Endothelial cell of umbilical vein (primary cell): ENCODE data around the gene F5. TPM values are rescaled to one million over a fixed set of nuclear protein-coding genes. Genes with fewer than 3 reads are reported as not detected.

Experiments
- BruUV-seq: library from RNA; stranded (reverse); fragments of 400-500 nt; replicated peaks from 2 replicates; lab custom pipeline; 2021; lab: Mats Ljungman, UMichigan
- CTCF ChIA-PET: fragments of 300-600, 350-600 bp; sonication (Branson Sonifier 250); formaldehyde crosslinking; loops from one replicate; lab custom pipeline; 2021; ENCODE audit warnings: antibody characterized with exemption, inconsistent platforms; lab: Charles Lee
- POLR2A ChIA-PET: fragments of 300-600, 350-600 bp; sonication (Branson Sonifier 250); formaldehyde crosslinking; loops from one replicate; lab custom pipeline; 2021; ENCODE audit warnings: antibody characterized with exemption, inconsistent platforms; lab: Charles Lee
- DNase-seq: peaks from one replicate; pipeline ENCODE4 v3.0.0-alpha.2; 2011; ENCODE audit warnings: low read depth, low spot score
- FAIRE-seq: peaks from 2 replicates; lab custom pipeline; 2011; peaks lifted over from hg19 to GRCh38; lab: Jason Lieb, UNC
- H2AFZ ChIP-seq: 2 replicates; pipeline ENCODE4 v1.6.0; 2012; ENCODE audit warnings: low read depth, low read length, control low read depth, inconsistent platforms
- H3K27ac ChIP-seq: 2 replicates; pipeline ENCODE4 v1.5.1; 2011; ENCODE audit warnings: low read depth, mild to moderate bottlenecking, control low read depth, low read length, moderate library complexity; ENCODE audit not compliant: insufficient read depth
- H3K27me3 ChIP-seq, 2 experiments: 2 replicates each; pipeline versions ENCODE4 v1.6.0 to v1.6.1; 2011; ENCODE audit warnings: low read length in 2 of 2, mixed read lengths in 1 of 2; ENCODE audit not compliant: control insufficient read depth in 2 of 2, insufficient read depth in 2 of 2
- H3K36me3 ChIP-seq, 2 experiments: 2 replicates in 1 of 2; 3 replicates in 1 of 2; pipeline ENCODE4 v1.5.1; 2011; ENCODE audit warnings: low read length in 2 of 2, mild to moderate bottlenecking in 1 of 2, moderate library complexity in 1 of 2; ENCODE audit not compliant: control insufficient read depth in 2 of 2, insufficient read depth in 2 of 2; ENCODE audit errors: extremely low read depth in 1 of 2
- H3K4me1 ChIP-seq: 3 replicates; pipeline ENCODE4 v1.5.1; 2011; ENCODE audit warnings: mild to moderate bottlenecking, low read length; ENCODE audit not compliant: control insufficient read depth, insufficient read depth; ENCODE audit errors: extremely low read depth
- H3K4me2 ChIP-seq: 2 replicates; pipeline ENCODE4 v1.6.1; 2011; ENCODE audit warnings: low read length, control low read depth, mixed read lengths; ENCODE audit not compliant: insufficient read depth
- H3K4me3 ChIP-seq, 3 experiments: fragments of 200-600 bp in 1 of 3; sonication (generic), shearing (Covaris generic) in 1 of 3; replicated peaks in 1 of 3; 2 replicates each; pipeline ENCODE4 v1.5.1; 2011 to 2016; ENCODE audit warnings: control low read depth in 3 of 3, low read length in 3 of 3, mild to moderate bottlenecking in 2 of 3, inconsistent platforms in 1 of 3, low read depth in 1 of 3, moderate library complexity in 1 of 3; ENCODE audit not compliant: insufficient read depth in 1 of 3
- H3K79me2 ChIP-seq: 2 replicates; pipeline ENCODE4 v1.6.0; 2012; ENCODE audit warnings: low read length, inconsistent platforms; ENCODE audit not compliant: control insufficient read depth, insufficient read depth
- H3K9ac ChIP-seq: replicated peaks from 2 replicates; pipeline ENCODE3; 2011; ENCODE audit warnings: low read length, control low read depth; ENCODE audit not compliant: insufficient read depth; ENCODE audit errors: extremely low read depth
- H3K9me1 ChIP-seq: replicated peaks from 3 replicates; pipeline ENCODE4 v1.6.0; 2011; ENCODE audit warnings: mild to moderate bottlenecking, low read length; ENCODE audit not compliant: control insufficient read depth, insufficient read depth; ENCODE audit errors: extremely low read depth
- H3K9me3 ChIP-seq: replicated peaks from 2 replicates; pipeline ENCODE4 v1.5.1; 2012; ENCODE audit warnings: low read length, inconsistent platforms; ENCODE audit not compliant: control insufficient read depth, insufficient read depth
- H4K20me1 ChIP-seq: replicated peaks from 2 replicates; pipeline ENCODE3; 2011; ENCODE audit warnings: mild to moderate bottlenecking, low read length; ENCODE audit not compliant: control insufficient read depth, insufficient read depth; ENCODE audit errors: extremely low read depth
- EZH2 ChIP-seq: IDR thresholded peaks from 2 replicates; pipeline ENCODE4 v1.6.1; 2012; ENCODE audit warnings: borderline replicate concordance, low read depth, mild to moderate bottlenecking, moderate library complexity, low read length, inconsistent platforms; ENCODE audit not compliant: severe bottlenecking
- FOS ChIP-seq: IDR thresholded peaks from 2 replicates; pipeline ENCODE4 v1.6.1; 2011; ENCODE audit warnings: mild to moderate bottlenecking, low read length, moderate library complexity, borderline replicate concordance; ENCODE audit not compliant: insufficient read depth
- GATA2 ChIP-seq: IDR thresholded peaks from 2 replicates; pipeline ENCODE4 v1.7.0; 2011; ENCODE audit warnings: low read depth, mild to moderate bottlenecking, moderate library complexity, mixed read lengths, low read length; ENCODE audit not compliant: insufficient read length, insufficient read depth
- JUN ChIP-seq: IDR thresholded peaks from 2 replicates; pipeline ENCODE4 v1.6.1; 2011; ENCODE audit warnings: borderline replicate concordance, low read depth; ENCODE audit not compliant: insufficient read length, insufficient read depth
- MYC ChIP-seq: IDR thresholded peaks from one replicate; pipeline ENCODE4 v1.6.1; 2011; ENCODE audit warnings: mild to moderate bottlenecking, low read depth, low read length
- POLR2A ChIP-seq: IDR thresholded peaks from 2 replicates; pipeline ENCODE4 v1.6.1; 2012; ENCODE audit warnings: low read depth, mild to moderate bottlenecking, control low read depth, low read length
- POLR2AphosphoS5 ChIP-seq: IDR thresholded peaks from 2 replicates; pipeline ENCODE4 v1.6.1; 2012; ENCODE audit warnings: low read depth, mild to moderate bottlenecking, control low read depth, low read length, moderate library complexity; ENCODE audit not compliant: insufficient read depth
- dilution Hi-C: fragments of 300-500 bp; cut with MboI; formaldehyde crosslinking; loops from one replicate; pipeline ENCODE4 v1.15.0; 2019; ENCODE audit warnings: low sequenced_read_pairs; ENCODE audit not compliant: extremely low pct_ligation_motif_present
- intact Hi-C: fragments of 100-400 bp; cut with micrococcal nuclease; formaldehyde crosslinking; loops from one replicate; pipeline ENCODE4 v1.10.0; 2022
- polyA plus RNA-seq, 4 experiments: library from polyadenylated mRNA; depleted of rRNA in 3 of 4; stranded (reverse) in 3 of 4; unstranded in 1 of 4; fragments of >200 nt; gene quantifications; 2 replicates each; pipeline versions ENCODE4 v1.2.1 to v1.2.3, GENCODE V29; 2011 to 2012; ENCODE audit warnings: missing spikeins in 1 of 4
- total RNA-seq: library from RNA; stranded (reverse); gene quantifications from 2 replicates; pipeline ENCODE4 v1.2.3, GENCODE V29; 2021
- TF ChIP-seq, protein P1 (sequence below), 2 donors: IDR thresholded peaks; 1 replicate in 1 of 2; 2 replicates in 1 of 2; pipeline ENCODE4 v1.5.1; 2011; ENCODE audit warnings: low read length in 2 of 2, mild to moderate bottlenecking in 2 of 2, moderate library complexity in 2 of 2, control low read depth in 1 of 2, inconsistent platforms in 1 of 2, low read depth in 1 of 2; ENCODE audit not compliant: insufficient read depth in 1 of 2; ENCODE audit errors: extremely low read depth in 1 of 2
- TF ChIP-seq, protein P2 (sequence below): IDR thresholded peaks from 2 replicates; pipeline ENCODE4 v1.6.1; 2011; ENCODE audit not compliant: insufficient read depth, insufficient read length

F5 gene
- total and polyA plus RNA-seq, 2 donors (not counting 3 experiments of a cell fraction or from before 2014, with no cell fraction given): not detected

DNA sequence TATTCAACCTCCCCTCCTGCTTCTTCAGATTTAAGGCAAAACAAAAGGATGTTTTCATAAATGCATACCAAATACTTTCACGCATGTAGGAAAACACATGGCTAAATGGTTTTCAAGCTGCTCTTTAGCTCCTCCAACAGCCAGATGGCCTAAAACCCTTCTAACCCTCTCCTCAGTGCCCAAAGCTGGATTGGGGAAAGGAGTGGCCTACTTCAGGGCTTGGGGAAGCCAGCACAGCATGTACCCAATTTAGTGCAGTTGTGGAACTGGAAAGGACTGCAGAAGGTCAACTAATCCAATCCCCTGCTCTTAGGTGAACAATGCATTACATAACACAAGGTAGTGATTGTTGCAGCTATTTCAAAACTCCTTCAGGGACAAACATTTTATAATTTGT, 9.3 kb downstream of the F5 start:
- H2AFZ ChIP-seq: no peak overlapping the region
- no peak overlapping the region for H3K4me2 ChIP-seq
- peaks cover 0 to 3% of the 10 kb centered on the region in 2 experiments for H3K27me3 ChIP-seq
- H3K36me3 ChIP-seq: no peaks in the 10 kb centered on the region
- H3K79me2 ChIP-seq: no peaks in the 10 kb centered on the region
- H3K9ac ChIP-seq: no peak overlapping the region
- H3K27ac ChIP-seq: no peak overlapping the region
- ChIA-PET CTCF (interaction anchor here (0.8 to 1.3 kb wide), 2 partner anchors 18 to 135 kb away, joined by 3 read pairs; no protein-coding TSS in a partner anchor), POLR2A (no interaction called here)
- dilution Hi-C loops: no loop called here
- intact Hi-C loops: no loop called here
- no peaks in the 10 kb centered on the region for H3K9me1 ChIP-seq
- no peaks in the 10 kb centered on the region for H3K9me3 ChIP-seq
- H4K20me1 ChIP-seq: no peaks in the 10 kb centered on the region
- BruUV-seq: no TSS peak
- no peak overlapping the region for H3K4me3 ChIP-seq
- no peak for DNase-seq
- FAIRE-seq: no peak
- no peaks in the 10 kb centered on the region for H3K4me1 ChIP-seq
- TF ChIP-seq JUN: no peak
- no peak for TF ChIP-seq GATA2
- TF ChIP-seq MYC: no peak
- TF ChIP-seq, protein P1, sequence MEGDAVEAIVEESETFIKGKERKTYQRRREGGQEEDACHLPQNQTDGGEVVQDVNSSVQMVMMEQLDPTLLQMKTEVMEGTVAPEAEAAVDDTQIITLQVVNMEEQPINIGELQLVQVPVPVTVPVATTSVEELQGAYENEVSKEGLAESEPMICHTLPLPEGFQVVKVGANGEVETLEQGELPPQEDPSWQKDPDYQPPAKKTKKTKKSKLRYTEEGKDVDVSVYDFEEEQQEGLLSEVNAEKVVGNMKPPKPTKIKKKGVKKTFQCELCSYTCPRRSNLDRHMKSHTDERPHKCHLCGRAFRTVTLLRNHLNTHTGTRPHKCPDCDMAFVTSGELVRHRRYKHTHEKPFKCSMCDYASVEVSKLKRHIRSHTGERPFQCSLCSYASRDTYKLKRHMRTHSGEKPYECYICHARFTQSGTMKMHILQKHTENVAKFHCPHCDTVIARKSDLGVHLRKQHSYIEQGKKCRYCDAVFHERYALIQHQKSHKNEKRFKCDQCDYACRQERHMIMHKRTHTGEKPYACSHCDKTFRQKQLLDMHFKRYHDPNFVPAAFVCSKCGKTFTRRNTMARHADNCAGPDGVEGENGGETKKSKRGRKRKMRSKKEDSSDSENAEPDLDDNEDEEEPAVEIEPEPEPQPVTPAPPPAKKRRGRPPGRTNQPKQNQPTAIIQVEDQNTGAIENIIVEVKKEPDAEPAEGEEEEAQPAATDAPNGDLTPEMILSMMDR (IDR thresholded peaks at IDR 0.05; ENCODE audit: extremely low read depth in 1 of 2, insufficient read depth in 1 of 2, low read depth in 1 of 2, low read length in 2 of 2): no peak
- TF ChIP-seq POLR2AphosphoS5: no peak
- no peak for TF ChIP-seq EZH2
- TF ChIP-seq, protein P2, sequence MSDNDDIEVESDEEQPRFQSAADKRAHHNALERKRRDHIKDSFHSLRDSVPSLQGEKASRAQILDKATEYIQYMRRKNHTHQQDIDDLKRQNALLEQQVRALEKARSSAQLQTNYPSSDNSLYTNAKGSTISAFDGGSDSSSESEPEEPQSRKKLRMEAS: no peak
- TF ChIP-seq FOS: no peak
- no peak for TF ChIP-seq POLR2A
